GM12878 (cell line): ENCODE results near the gene SERPINE1. TPM values are rescaled to one million over a fixed set of nuclear protein-coding genes. Genes with fewer than 3 reads are reported as not detected.
A peak's percentile ranks its signal among the peaks of the same experiment; 100 is the strongest.

Experiments used
- ATAC-seq: fragments of 200-7000 bp; cut with Tn5 transposase; 3 replicates; pipeline ENCODE4 v1.9.1; 2020; ENCODE audit warnings: mild to moderate bottlenecking, moderate library complexity
- BruUV-seq: library from RNA; stranded (reverse); fragments of 400-500 nt; replicated peaks from 2 replicates; lab custom pipeline; 2021; lab: Mats Ljungman, UMichigan
- CTCF ChIA-PET: fragments of 300-600 bp; sonication (Branson Sonifier 250); formaldehyde crosslinking; extraction: SDS; loops from one replicate; lab custom pipeline; 2021; ENCODE audit warnings: inconsistent platforms; lab: Yijun Ruan, JAX
- POLR2A ChIA-PET: fragments of 350-600 bp; formaldehyde crosslinking; extraction: SDS; loops from one replicate; lab custom pipeline; 2021; ENCODE audit warnings: inconsistent platforms; lab: Charles Lee
- RAD21 ChIA-PET: fragments of 300-600 bp; sonication (Branson Sonifier 250); formaldehyde crosslinking; loops from one replicate; lab custom pipeline; 2023; ENCODE audit warnings: antibody characterized with exemption; ENCODE audit not compliant: unreplicated experiment; lab: Charles Lee
- SMC1A ChIA-PET: fragments of 300-600 bp; sonication (Branson Sonifier 250); formaldehyde crosslinking; loops from one replicate; lab custom pipeline; 2023; ENCODE audit not compliant: unreplicated experiment, uncharacterized antibody; lab: Charles Lee
- DNase-seq: peaks from one replicate; pipeline ENCODE4 v3.0.0-alpha.2; 2011; ENCODE audit warnings: low read depth, low spot score
- FAIRE-seq: peaks from 3 replicates; lab custom pipeline; 2011; peaks lifted over from hg19 to GRCh38; lab: Jason Lieb, UNC
- H2AFZ ChIP-seq: 2 replicates; pipeline ENCODE4 v1.6.0; 2011; ENCODE audit warnings: low read depth, low read length, control low read depth; ENCODE audit not compliant: control insufficient read depth
- H3K27ac ChIP-seq: 2 replicates; pipeline ENCODE4 v1.5.1; 2011; ENCODE audit warnings: control low read depth; ENCODE audit not compliant: control insufficient read depth, insufficient read depth
- H3K27me3 ChIP-seq, 2 experiments: replicated peaks in 1 of 2; 2 replicates each; pipeline versions ENCODE4 v1.6.0 to v1.6.1; 2011; ENCODE audit warnings: low read length in 1 of 2; ENCODE audit not compliant: control insufficient read depth in 2 of 2, insufficient read depth in 2 of 2
- H3K36me3 ChIP-seq, 2 experiments: 2 replicates each; pipeline ENCODE4 v1.5.1; 2011; ENCODE audit warnings: low read length in 1 of 2; ENCODE audit not compliant: control insufficient read depth in 2 of 2, insufficient read depth in 2 of 2
- H3K4me1 ChIP-seq: 2 replicates; pipeline ENCODE4 v1.6.1; 2011; ENCODE audit warnings: mild to moderate bottlenecking, low read length, moderate library complexity, mixed read lengths; ENCODE audit not compliant: control insufficient read depth, insufficient read depth
- H3K4me2 ChIP-seq: 2 replicates; pipeline ENCODE4 v1.6.0; 2011; ENCODE audit warnings: control low read depth; ENCODE audit not compliant: control insufficient read depth, insufficient read depth
- H3K4me3 ChIP-seq: fragments of 200-600 bp; sonication (generic); 2 replicates; pipeline ENCODE4 v1.5.1; 2016
- H3K79me2 ChIP-seq: 2 replicates; pipeline ENCODE4 v1.6.0; 2011; ENCODE audit warnings: low read length; ENCODE audit not compliant: control insufficient read depth, insufficient read depth
- H3K9ac ChIP-seq: 2 replicates; pipeline ENCODE4 v1.8.0; 2011; ENCODE audit warnings: low read length, control low read depth, mixed read lengths; ENCODE audit not compliant: control insufficient read depth, insufficient read depth
- H3K9me3 ChIP-seq: replicated peaks from 3 replicates; pipeline ENCODE4 v1.5.1; 2011; ENCODE audit warnings: mild to moderate bottlenecking, low read length; ENCODE audit not compliant: control insufficient read depth, insufficient read depth
- H4K20me1 ChIP-seq: 2 replicates; pipeline ENCODE4 v1.6.0; 2011; ENCODE audit not compliant: control insufficient read depth, insufficient read depth
- BRCA1 ChIP-seq: IDR thresholded peaks from 2 replicates; pipeline ENCODE4 v1.6.1; 2011; ENCODE audit warnings: low read depth, low read length, improper control_type of control experiment
- CBX5 ChIP-seq: sonication (generic); IDR thresholded peaks from 2 replicates; pipeline ENCODE4 v1.6.1; 2016; ENCODE audit warnings: low read depth, moderate library complexity, mild to moderate bottlenecking, inconsistent platforms
- ETV6 ChIP-seq, 2 experiments: fragments of 450-650 bp in 1 of 2; IDR thresholded peaks in 1 of 2; conservative IDR thresholded peaks in 1 of 2; 2 replicates each; pipeline ENCODE4 v1.6.1; 2014; ENCODE audit warnings: antibody characterized with exemption in 1 of 2, borderline replicate concordance in 1 of 2, low read depth in 1 of 2, mild to moderate bottlenecking in 1 of 2, moderate library complexity in 1 of 2
- JUNB ChIP-seq: IDR thresholded peaks from 2 replicates; pipeline ENCODE4 v1.6.1; 2016; ENCODE audit warnings: antibody characterized with exemption, mild to moderate bottlenecking
- MXI1 ChIP-seq: fragments of 150-350 bp; IDR thresholded peaks from 2 replicates; pipeline ENCODE4 v1.6.1; 2011; ENCODE audit warnings: low read depth, mild to moderate bottlenecking, inconsistent platforms, low read length, improper control_type of control experiment
- RAD51 ChIP-seq: fragments of 450-650 bp; IDR thresholded peaks from 2 replicates; pipeline ENCODE4 v1.6.1; 2016; ENCODE audit warnings: moderate library complexity, mild to moderate bottlenecking, inconsistent platforms
- SP1 ChIP-seq: IDR thresholded peaks from one replicate; pipeline ENCODE4 v1.6.1; 2011; ENCODE audit warnings: low read depth, low read length
- TCF12 ChIP-seq: IDR thresholded peaks from 2 replicates; pipeline ENCODE4 v1.6.1; 2011; ENCODE audit warnings: low read depth, mild to moderate bottlenecking, low read length
- YY1 ChIP-seq: IDR thresholded peaks from 2 replicates; pipeline ENCODE4 v1.6.1; 2011; ENCODE audit warnings: low read depth, mild to moderate bottlenecking, low read length
- ZNF384 ChIP-seq: IDR thresholded peaks from 2 replicates; pipeline ENCODE4 v1.6.1; 2012; ENCODE audit warnings: low read depth, mild to moderate bottlenecking, low read length, improper control_type of control experiment, borderline replicate concordance
- WGBS: methylation state at CpG from one replicate; pipeline ENCODE4 v1.1.6; 2016; ENCODE audit warnings: low lambda C conversion rate; ENCODE audit not compliant: insufficient replicate concordance, insufficient coverage; ENCODE audit errors: missing lambda C conversion rate; 5-methylcytosine and 5-hydroxymethylcytosine counted together
- in situ Hi-C: fragments of 300-500 bp; cut with MboI; formaldehyde crosslinking; loops from 9 replicates; pipeline ENCODE4 v1.14.3; 2018; ENCODE audit warnings: mixed read lengths
- intact Hi-C: fragments of 100-400 bp; cut with micrococcal nuclease; formaldehyde crosslinking; loops from one replicate; pipeline ENCODE4 v1.14.2; 2022; ENCODE audit not compliant: unreplicated experiment
- polyA plus RNA-seq, 11 experiments: library from polyadenylated mRNA; depleted of rRNA in 4 of 11; unstranded in 6 of 11; stranded (reverse) in 5 of 11; fragments of >200 nt; fragmentation: Nextera tagmentation in 4 of 11; fragmentation: Illumina TruSeq in 1 of 11; extraction: Ambion mirVana in 4 of 11; extraction: Trizol in 1 of 11; gene quantifications; 1 replicate in 1 of 11; 2 replicates in 10 of 11; pipeline versions ENCODE4 v1.2.1 to v1.2.3, GENCODE V29; 2011 to 2016; ENCODE audit warnings: inconsistent platforms in 2 of 11, missing spikeins in 2 of 11, low read depth in 1 of 11
- total RNA-seq, 4 experiments: library from RNA; depleted of rRNA in 3 of 4; stranded (reverse); fragments of >200 nt in 3 of 4; fragmentation: Illumina TruSeq in 1 of 4; extraction: Trizol in 1 of 4; gene quantifications; 2 replicates each; pipeline versions ENCODE4 v1.2.1 to v1.2.3, GENCODE V29; 2013 to 2021
- TF ChIP-seq, protein P1 (sequence below): IDR thresholded peaks from 2 replicates; pipeline ENCODE4 v1.6.1; 2012; ENCODE audit warnings: mild to moderate bottlenecking, low read depth, low read length
- TF ChIP-seq, protein P2 (sequence below): IDR thresholded peaks from 2 replicates; pipeline ENCODE4 v1.6.1; 2012; ENCODE audit warnings: low read depth, low read length, improper control_type of control experiment

The SERPINE1 gene
- total and polyA plus RNA-seq, 10 of the 15 experiments (the other 5 are each of a cell fraction or from before 2014, with no cell fraction given): 0.20 to 2.4 (median 0.44) TPM

DNA sequence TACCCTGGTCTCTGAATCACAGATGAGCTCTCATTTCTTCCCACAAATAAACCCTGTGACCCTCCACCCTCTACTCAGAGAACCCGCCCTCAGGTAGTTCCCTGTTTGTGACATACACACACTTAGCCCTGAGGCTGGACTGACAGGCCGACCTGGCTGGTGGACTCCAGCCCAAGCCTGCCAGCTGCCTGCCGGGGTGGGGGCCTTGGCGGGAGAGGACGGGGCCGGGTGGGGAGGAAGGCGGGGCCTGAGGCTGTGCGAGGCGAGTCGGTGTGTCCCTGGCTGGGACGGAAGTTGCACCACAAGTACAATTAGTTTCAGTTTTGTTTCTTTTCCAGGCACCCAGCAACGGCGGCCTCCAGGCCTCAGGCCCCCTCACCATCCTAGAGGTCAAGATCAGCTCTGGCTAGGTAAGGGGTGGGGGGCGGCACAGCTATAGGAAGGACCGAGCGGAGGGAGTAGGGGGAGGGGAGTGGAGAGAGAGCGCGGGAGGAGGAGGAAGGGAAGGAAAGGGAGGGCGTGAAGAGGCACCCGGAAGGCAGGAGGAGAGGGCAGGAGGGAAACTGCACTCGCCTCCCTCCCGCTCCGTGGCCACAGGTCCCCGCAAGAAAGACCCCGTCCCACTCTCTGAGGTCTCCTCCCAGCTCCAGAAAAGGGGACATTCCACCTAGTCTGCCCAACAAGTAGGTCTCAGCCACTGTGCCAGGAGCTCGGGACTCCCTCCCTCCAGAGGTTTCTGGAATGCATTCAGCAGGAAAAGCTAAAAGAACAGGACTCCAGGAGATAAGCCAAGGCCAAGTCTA is 41.5 kb upstream of the SERPINE1 start, which contains the start of gene TRIM56 (continued):
- TF ChIP-seq ETV6 (conservative IDR thresholded peaks at IDR 0.05 in 1 of 2, IDR thresholded peaks at IDR 0.05 in 1 of 2; ENCODE audit: borderline replicate concordance in 1 of 2, low read depth in 1 of 2): peak in 1 of 2 experiments; percentile 55; a peak in 1 of 4 replicates
- TF ChIP-seq YY1: no peak
- peak; percentile 53; the same call in 1 of the 2 replicates for TF ChIP-seq TCF12
- TF ChIP-seq CBX5: no peak
- no peak for TF ChIP-seq JUNB
- TF ChIP-seq MXI1: 0 out of 2 replicates have a peak, but pooled peaks have one; percentile 18
- no peak for TF ChIP-seq SP1

DNA sequence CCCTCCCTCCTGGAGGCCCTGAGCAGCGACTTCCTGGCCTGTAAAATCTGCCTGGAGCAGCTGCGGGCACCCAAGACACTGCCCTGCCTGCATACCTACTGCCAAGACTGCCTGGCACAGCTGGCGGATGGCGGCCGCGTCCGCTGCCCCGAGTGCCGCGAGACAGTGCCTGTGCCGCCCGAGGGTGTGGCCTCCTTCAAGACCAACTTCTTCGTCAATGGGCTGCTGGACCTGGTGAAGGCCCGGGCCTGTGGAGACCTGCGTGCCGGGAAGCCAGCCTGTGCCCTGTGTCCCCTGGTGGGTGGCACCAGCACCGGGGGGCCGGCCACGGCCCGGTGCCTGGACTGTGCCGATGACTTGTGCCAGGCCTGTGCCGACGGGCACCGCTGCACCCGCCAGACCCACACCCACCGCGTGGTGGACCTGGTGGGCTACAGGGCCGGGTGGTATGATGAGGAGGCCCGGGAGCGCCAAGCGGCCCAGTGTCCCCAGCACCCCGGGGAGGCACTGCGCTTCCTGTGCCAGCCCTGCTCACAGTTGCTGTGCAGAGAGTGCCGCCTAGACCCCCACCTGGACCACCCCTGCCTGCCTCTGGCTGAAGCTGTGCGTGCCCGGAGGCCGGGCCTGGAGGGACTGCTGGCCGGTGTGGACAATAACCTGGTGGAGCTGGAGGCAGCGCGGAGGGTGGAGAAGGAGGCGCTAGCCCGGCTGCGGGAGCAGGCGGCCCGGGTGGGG is 39.4 kb upstream of the SERPINE1 start:
- TF ChIP-seq, protein P1, sequence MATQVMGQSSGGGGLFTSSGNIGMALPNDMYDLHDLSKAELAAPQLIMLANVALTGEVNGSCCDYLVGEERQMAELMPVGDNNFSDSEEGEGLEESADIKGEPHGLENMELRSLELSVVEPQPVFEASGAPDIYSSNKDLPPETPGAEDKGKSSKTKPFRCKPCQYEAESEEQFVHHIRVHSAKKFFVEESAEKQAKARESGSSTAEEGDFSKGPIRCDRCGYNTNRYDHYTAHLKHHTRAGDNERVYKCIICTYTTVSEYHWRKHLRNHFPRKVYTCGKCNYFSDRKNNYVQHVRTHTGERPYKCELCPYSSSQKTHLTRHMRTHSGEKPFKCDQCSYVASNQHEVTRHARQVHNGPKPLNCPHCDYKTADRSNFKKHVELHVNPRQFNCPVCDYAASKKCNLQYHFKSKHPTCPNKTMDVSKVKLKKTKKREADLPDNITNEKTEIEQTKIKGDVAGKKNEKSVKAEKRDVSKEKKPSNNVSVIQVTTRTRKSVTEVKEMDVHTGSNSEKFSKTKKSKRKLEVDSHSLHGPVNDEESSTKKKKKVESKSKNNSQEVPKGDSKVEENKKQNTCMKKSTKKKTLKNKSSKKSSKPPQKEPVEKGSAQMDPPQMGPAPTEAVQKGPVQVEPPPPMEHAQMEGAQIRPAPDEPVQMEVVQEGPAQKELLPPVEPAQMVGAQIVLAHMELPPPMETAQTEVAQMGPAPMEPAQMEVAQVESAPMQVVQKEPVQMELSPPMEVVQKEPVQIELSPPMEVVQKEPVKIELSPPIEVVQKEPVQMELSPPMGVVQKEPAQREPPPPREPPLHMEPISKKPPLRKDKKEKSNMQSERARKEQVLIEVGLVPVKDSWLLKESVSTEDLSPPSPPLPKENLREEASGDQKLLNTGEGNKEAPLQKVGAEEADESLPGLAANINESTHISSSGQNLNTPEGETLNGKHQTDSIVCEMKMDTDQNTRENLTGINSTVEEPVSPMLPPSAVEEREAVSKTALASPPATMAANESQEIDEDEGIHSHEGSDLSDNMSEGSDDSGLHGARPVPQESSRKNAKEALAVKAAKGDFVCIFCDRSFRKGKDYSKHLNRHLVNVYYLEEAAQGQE: no peak
- no peak for TF ChIP-seq RAD51
- TF ChIP-seq ZNF384: no peak
- TF ChIP-seq, protein P2, sequence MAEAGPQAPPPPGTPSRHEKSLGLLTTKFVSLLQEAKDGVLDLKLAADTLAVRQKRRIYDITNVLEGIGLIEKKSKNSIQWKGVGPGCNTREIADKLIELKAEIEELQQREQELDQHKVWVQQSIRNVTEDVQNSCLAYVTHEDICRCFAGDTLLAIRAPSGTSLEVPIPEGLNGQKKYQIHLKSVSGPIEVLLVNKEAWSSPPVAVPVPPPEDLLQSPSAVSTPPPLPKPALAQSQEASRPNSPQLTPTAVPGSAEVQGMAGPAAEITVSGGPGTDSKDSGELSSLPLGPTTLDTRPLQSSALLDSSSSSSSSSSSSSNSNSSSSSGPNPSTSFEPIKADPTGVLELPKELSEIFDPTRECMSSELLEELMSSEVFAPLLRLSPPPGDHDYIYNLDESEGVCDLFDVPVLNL: no peak
- no peak for TF ChIP-seq BRCA1
- TF ChIP-seq, all 136 proteins: peak for 0
- Histone ChIP-seq H3K4me3 (no peak overlapping the region), H4K20me1 (no peaks in the 10 kb centered on the region), H3K27ac (no peak overlapping the region), H3K4me2 (peak overlapping the region; percentile 66; the same call in 1 of the 2 replicates), H3K4me1 (peaks cover 14% of the 10 kb centered on the region), H3K9me3 (no peaks in the 10 kb centered on the region), H2AFZ (no peak overlapping the region), H3K79me2 (peaks cover 36% of the 10 kb centered on the region), H3K27me3 (no peaks in the 10 kb centered on the region), H3K36me3 (peaks cover 7 to 11% of the 10 kb centered on the region in 2 experiments; a peak in 3 of 4 replicates), H3K9ac (no peak overlapping the region)
- ChIA-PET RAD21 (no interaction called here), POLR2A (interaction anchor here (3.5 kb wide), 1 partner anchor 35 kb away, joined by 18 read pairs; no protein-coding TSS in a partner anchor), CTCF (interaction anchor here (0.8 to 2.1 kb wide), 4 partner anchors 10 to 57 kb away, joined by 3 to 12 read pairs (median 5); no protein-coding TSS in a partner anchor), SMC1A (interaction anchor here (0.9 kb wide), 1 partner anchor 10 kb away, joined by 4 read pairs; no protein-coding TSS in a partner anchor)
- DNase-seq (no peak), ATAC-seq (no peak), FAIRE-seq (no peak)
- no TSS peak for BruUV-seq
- in situ Hi-C loops (no loop called here), intact Hi-C loops (loop anchor here (5.0 kb wide), 2 partner anchors 35 to 50 kb away; no protein-coding TSS in a partner anchor)
- WGBS: 96% methylated on average over 35 of the region's 45 CpGs
